ENCODE data around the gene STPG4. TPM values are rescaled to one million over a fixed set of nuclear protein-coding genes. Genes with fewer than 3 reads are reported as not detected.

The STPG4 gene
- total RNA-seq, 6 donors from 2014 or later, result 0.40 to 1.2 (median 0.48) TPM; not detected in 2

DNA sequence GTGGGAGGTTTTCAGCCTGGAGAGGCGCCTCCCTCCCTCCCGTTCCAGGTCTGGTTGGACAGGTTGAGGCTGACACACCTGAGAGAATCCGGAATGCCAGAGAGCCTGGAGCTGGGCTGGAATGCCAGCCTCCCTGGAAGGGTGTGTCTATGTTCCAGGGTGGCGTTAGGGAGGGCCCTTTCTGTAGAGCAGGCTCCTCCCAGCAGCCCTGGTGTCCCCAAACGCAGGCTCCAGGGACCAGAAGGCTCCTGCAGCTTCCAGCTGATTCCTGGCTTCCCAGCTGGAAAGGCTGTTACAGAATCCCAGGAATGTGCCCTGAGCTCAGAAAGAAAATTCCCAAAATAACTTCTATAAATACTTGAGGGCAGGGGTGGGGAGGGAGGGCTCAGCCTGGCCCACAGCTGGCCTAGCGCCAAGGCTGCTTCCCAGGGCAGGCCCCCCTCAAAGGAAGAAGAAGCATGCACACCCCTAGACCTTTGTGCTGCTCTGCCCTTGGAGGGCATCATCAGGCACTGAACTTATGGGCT, 85.4 kb downstream of the STPG4 start:
- WGBS, 2 donors, result 38 to 44% methylated on average over 1 to 6 of the region's 6 CpGs
- DNase-seq, result peak in 1 of 2 donors; percentile 86

GRCh38 chr2:47068981-47069627, 86.0 kb downstream of the STPG4 start:
- DNase-seq (no peak), ATAC-seq (ENCODE audit: low FRiP score in 2 of 2) (no peak)
- WGBS, 2 donors, result 57 to 61% methylated on average over 6 of the region's 6 CpGs
- peaks cover 68 to 86% (median 80%) of the 10 kb centered on the region in 4 donors for H3K4me1 ChIP-seq
- peaks cover 0 to 22% (median 2%) of the 10 kb centered on the region in 4 donors for H3K36me3 ChIP-seq
- H3K9me3 ChIP-seq, result no peaks in the 10 kb centered on the region
- H3K4me3 ChIP-seq, result no peak overlapping the region
- no peak for TF ChIP-seq POLR2AphosphoS5 (IDR thresholded peaks at IDR 0.05)
- TF ChIP-seq CTCF (IDR thresholded peaks at IDR 0.05), result no peak
- no peak for TF ChIP-seq POLR2A (IDR thresholded peaks at IDR 0.05)
- TF ChIP-seq EP300 (IDR thresholded peaks at IDR 0.05), result no peak
- H3K27me3 ChIP-seq, result no peaks in the 10 kb centered on the region
- H3K27ac ChIP-seq, result peak overlapping the region; percentile 85 to 95 (median 88)

More for the DNA sequence above, 85.4 kb downstream of the STPG4 start:
- peak overlapping the region; percentile 85 to 95 (median 88) for H3K27ac ChIP-seq
- peaks cover 0 to 17% (median 2%) of the 10 kb centered on the region in 4 donors for H3K36me3 ChIP-seq
- H3K4me1 ChIP-seq, result peaks cover 68 to 90% (median 80%) of the 10 kb centered on the region in 4 donors
- no peaks in the 10 kb centered on the region for H3K9me3 ChIP-seq
- ATAC-seq (ENCODE audit: low FRiP score in 2 of 2), result peak in 1 of 2 donors; percentile 84
- TF ChIP-seq POLR2A (IDR thresholded peaks at IDR 0.05), result peak in 1 of 4 donors; percentile 25
- TF ChIP-seq POLR2AphosphoS5 (IDR thresholded peaks at IDR 0.05), result peak in 1 of 2 donors; percentile 40
- no peak for TF ChIP-seq CTCF (IDR thresholded peaks at IDR 0.05)
- TF ChIP-seq EP300 (IDR thresholded peaks at IDR 0.05), result no peak
- H3K4me3 ChIP-seq, result no peak overlapping the region
- H3K27me3 ChIP-seq, result no peaks in the 10 kb centered on the region

DNA sequence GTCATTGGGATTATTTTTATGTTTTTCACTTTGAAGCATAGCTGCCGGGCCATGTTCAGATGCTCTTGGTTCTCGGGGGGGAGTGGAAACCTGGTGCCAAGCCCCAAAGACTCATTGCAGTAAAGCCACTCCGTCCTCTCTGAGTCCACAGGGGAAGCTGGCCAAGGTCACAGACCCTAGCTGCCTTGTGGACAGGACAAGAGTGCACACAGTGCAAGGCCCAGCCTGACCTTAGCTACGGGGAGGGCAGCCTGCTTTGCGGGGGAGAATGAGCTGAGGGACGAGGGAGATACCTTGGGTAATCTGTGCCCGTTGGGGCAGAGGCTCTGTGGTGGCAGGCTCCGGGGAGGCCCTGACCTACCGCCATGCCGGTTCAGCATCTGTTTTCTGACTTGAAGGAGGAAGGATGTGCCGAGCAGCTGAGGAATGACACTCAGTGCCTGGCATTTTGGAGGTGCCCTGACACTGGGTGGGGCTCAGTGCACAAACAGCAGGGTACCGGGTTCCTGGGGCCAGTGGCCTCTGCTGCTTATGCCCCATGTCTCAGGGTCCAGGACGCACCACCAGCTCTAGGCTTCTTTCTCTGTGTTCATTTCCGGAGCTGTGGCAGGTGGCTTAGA, 87.2 kb downstream of the STPG4 start:
- H3K27ac ChIP-seq, result peak overlapping the region; percentile 85 to 95 (median 88)
- H3K4me1 ChIP-seq, result peaks cover 68 to 88% (median 74%) of the 10 kb centered on the region in 4 donors
- H3K27me3 ChIP-seq, result no peaks in the 10 kb centered on the region
- no peak for TF ChIP-seq EP300 (IDR thresholded peaks at IDR 0.05)
- no peak for TF ChIP-seq POLR2A (IDR thresholded peaks at IDR 0.05)
- no peak for TF ChIP-seq CTCF (IDR thresholded peaks at IDR 0.05)
- TF ChIP-seq POLR2AphosphoS5 (IDR thresholded peaks at IDR 0.05), result no peak
- H3K4me3 ChIP-seq, result no peak overlapping the region
- ATAC-seq (ENCODE audit: low FRiP score in 2 of 2), result no peak
- H3K9me3 ChIP-seq, result no peaks in the 10 kb centered on the region
- no peak for DNase-seq
- WGBS, 2 donors, result 78 to 80% methylated on average over 8 to 14 of the region's 14 CpGs
- peaks cover 0 to 18% (median 0%) of the 10 kb centered on the region in 4 donors for H3K36me3 ChIP-seq

GRCh38 chr2:47065771-47066380, 89.2 kb downstream of the STPG4 start:
- Histone ChIP-seq H3K36me3 (peaks cover 0 to 34% (median 7%) of the 10 kb centered on the region in 4 donors), H3K27me3 (no peaks in the 10 kb centered on the region), H3K27ac (peak overlapping the region; percentile 49 to 95 (median 63)), H3K4me1 (peaks cover 55 to 77% (median 59%) of the 10 kb centered on the region in 4 donors), H3K4me3 (no peak overlapping the region), H3K9me3 (no peaks in the 10 kb centered on the region)
- no peak for DNase-seq
- 16 to 66% methylated on average over 3 to 4 of the region's 4 CpGs for WGBS, 2 donors
- no peak for TF ChIP-seq CTCF (IDR thresholded peaks at IDR 0.05)
- TF ChIP-seq EP300 (IDR thresholded peaks at IDR 0.05), result no peak
- no peak for TF ChIP-seq POLR2AphosphoS5 (IDR thresholded peaks at IDR 0.05)
- no peak for TF ChIP-seq POLR2A (IDR thresholded peaks at IDR 0.05)
- ATAC-seq (ENCODE audit: low FRiP score in 2 of 2), result peak in 1 of 2 donors; percentile 16

All from upper lobe of left lung (tissue), 6 donors.